ENCODE data around the gene TAS1R3. TPM values are rescaled to one million over a fixed set of nuclear protein-coding genes. Genes with fewer than 3 reads are reported as not detected.

Gene TAS1R3
- total and polyA plus RNA-seq, 4 donors, result 0.13 to 1.3 (median 0.55) TPM

- WGBS, 2 donors, result 65 to 81% methylated on average over 15 of the region's 15 CpGs
- Histone ChIP-seq H3K4me1 (ENCODE audit: control insufficient read depth in 5 of 5, insufficient read depth in 5 of 5, low read length in 5 of 5) (peaks cover 0 to 13% (median 5%) of the 10 kb centered on the region in 5 donors), H3K36me3 (ENCODE audit: control insufficient read depth in 4 of 4, insufficient read depth in 4 of 4, low read length in 4 of 4) (peaks cover 0 to 24% (median 1%) of the 10 kb centered on the region in 4 donors), H3K9ac (ENCODE audit: insufficient read depth in 1 of 2, low read length in 2 of 2) (no peak overlapping the region), H3K4me3 (no peak overlapping the region), H3K9me3 (ENCODE audit: control insufficient read depth in 4 of 4, insufficient read depth in 3 of 4, low read length in 3 of 4) (peaks cover 0 to 5% (median 0%) of the 10 kb centered on the region in 4 donors), H3K27me3 (ENCODE audit: control insufficient read depth in 3 of 3, insufficient read depth in 3 of 3, low read length in 2 of 3) (no peaks in the 10 kb centered on the region), H3K27ac (ENCODE audit: low read depth in 1 of 2, low read length in 1 of 2) (peak overlapping the region in 1 of 2 donors; percentile 6)
- no peak for TF ChIP-seq CTCF (IDR thresholded peaks at IDR 0.05; ENCODE audit: control extremely low read depth, extremely low read depth)
- no peak for DNase-seq
- no peak for ATAC-seq (ENCODE audit: insufficient read depth, low FRiP score)
Measured at GRCh38 chr1:1330366-1331067, 563 bp upstream of the TAS1R3 start.

GRCh38 chr1:1332031-1332755 lies 1.1 kb downstream of the TAS1R3 start:
- no peak for ATAC-seq (ENCODE audit: insufficient read depth, low FRiP score)
- TF ChIP-seq CTCF (IDR thresholded peaks at IDR 0.05; ENCODE audit: control extremely low read depth, extremely low read depth), result no peak
- peaks cover 0 to 5% (median 0%) of the 10 kb centered on the region in 4 donors for H3K9me3 ChIP-seq (ENCODE audit: control insufficient read depth in 4 of 4, insufficient read depth in 3 of 4, low read length in 3 of 4)
- H3K4me3 ChIP-seq, result no peak overlapping the region
- H3K36me3 ChIP-seq (ENCODE audit: control insufficient read depth in 4 of 4, insufficient read depth in 4 of 4, low read length in 4 of 4), result peaks cover 0 to 36% (median 3%) of the 10 kb centered on the region in 4 donors
- no peak for DNase-seq
- no peaks in the 10 kb centered on the region for H3K27me3 ChIP-seq (ENCODE audit: control insufficient read depth in 3 of 3, insufficient read depth in 3 of 3, low read length in 2 of 3)
- 84 to 89% methylated on average over 57 of the region's 57 CpGs for WGBS, 2 donors
- no peak overlapping the region for H3K27ac ChIP-seq (ENCODE audit: low read depth in 1 of 2, low read length in 1 of 2)
- H3K4me1 ChIP-seq (ENCODE audit: control insufficient read depth in 5 of 5, insufficient read depth in 5 of 5, low read length in 5 of 5), result peaks cover 0 to 4% (median 0%) of the 10 kb centered on the region in 5 donors
- no peak overlapping the region for H3K9ac ChIP-seq (ENCODE audit: insufficient read depth in 1 of 2, low read length in 2 of 2)

- no peak overlapping the region for H3K9ac ChIP-seq (ENCODE audit: insufficient read depth in 1 of 2, low read length in 2 of 2)
- H3K4me3 ChIP-seq, result no peak overlapping the region
- H3K4me1 ChIP-seq (ENCODE audit: control insufficient read depth in 5 of 5, insufficient read depth in 5 of 5, low read length in 5 of 5), result peaks cover 0 to 2% (median 0%) of the 10 kb centered on the region in 5 donors
- H3K27ac ChIP-seq (ENCODE audit: low read depth in 1 of 2, low read length in 1 of 2), result no peak overlapping the region
- peaks cover 0 to 5% (median 0%) of the 10 kb centered on the region in 4 donors for H3K9me3 ChIP-seq (ENCODE audit: control insufficient read depth in 4 of 4, insufficient read depth in 3 of 4, low read length in 3 of 4)
- WGBS, 2 donors, result 73 to 84% methylated on average over 48 of the region's 48 CpGs
- peaks cover 0 to 35% (median 3%) of the 10 kb centered on the region in 4 donors for H3K36me3 ChIP-seq (ENCODE audit: control insufficient read depth in 4 of 4, insufficient read depth in 4 of 4, low read length in 4 of 4)
- DNase-seq (no peak), ATAC-seq (ENCODE audit: insufficient read depth, low FRiP score) (peak; percentile 23)
- TF ChIP-seq CTCF (IDR thresholded peaks at IDR 0.05; ENCODE audit: control extremely low read depth, extremely low read depth), result no peak
- H3K27me3 ChIP-seq (ENCODE audit: control insufficient read depth in 3 of 3, insufficient read depth in 3 of 3, low read length in 2 of 3), result no peaks in the 10 kb centered on the region
Measured at GRCh38 chr1:1332774-1333480, 1.8 kb downstream of the TAS1R3 start.

Measured in lung (tissue), 12 donors.